GM12865 (cell line): ENCODE data around the gene TIMM13.
"Not testable (repeated sequence)": the region's sequence is repeated elsewhere in the genome, so short reads cannot be mapped to it uniquely, and the experiment has no call there.

Source experiments
- DNase-seq: peaks from one replicate; pipeline ENCODE4 v3.0.0; 2010; ENCODE audit warnings: low read depth
- H3K4me3 ChIP-seq: 2 replicates; pipeline ENCODE4 v1.5.1; 2011; ENCODE audit warnings: mild to moderate bottlenecking, low read depth, low read length, control low read depth
- CTCF ChIP-seq: IDR thresholded peaks from 2 replicates; pipeline ENCODE4 v1.5.1; 2011; ENCODE audit warnings: low read length, control low read depth, low read depth, inconsistent platforms; ENCODE audit not compliant: insufficient read depth; ENCODE audit errors: missing control alignments

The TIMM13 gene

GRCh38 chr19:2469102-2469914 lies 41.9 kb upstream of the TIMM13 start:
- peak; percentile 87 for DNase-seq

GRCh38 chr19:2468596-2468995 lies 41.2 kb upstream of the TIMM13 start:
- no peak overlapping the region for H3K4me3 ChIP-seq
- no peak for DNase-seq
- TF ChIP-seq CTCF: no peak

More at GRCh38 chr19:2469102-2469914, 41.9 kb upstream of the TIMM13 start:
- no peak overlapping the region for H3K4me3 ChIP-seq
- no peak for TF ChIP-seq CTCF

GRCh38 chr19:2464389-2464788 lies 37.0 kb upstream of the TIMM13 start:
- no peak for TF ChIP-seq CTCF
- DNase-seq: no peak
- no peak overlapping the region for H3K4me3 ChIP-seq

- DNase-seq, H3K4me3 ChIP-seq: not testable (repeated sequence)
Observed at GRCh38 chr19:2463694-2464093, 36.3 kb upstream of the TIMM13 start.

GRCh38 chr19:2462635-2463421 lies 35.4 kb upstream of the TIMM13 start:
- DNase-seq: no peak
- peak overlapping the region; percentile 64 for H3K4me3 ChIP-seq
- no peak for TF ChIP-seq CTCF

- peak overlapping the region; percentile 64 for H3K4me3 ChIP-seq
- DNase-seq: peak; percentile 83
- peak; percentile 29 for TF ChIP-seq CTCF
Observed at GRCh38 chr19:2461751-2462634, 34.6 kb upstream of the TIMM13 start.

- DNase-seq: no peak
- H3K4me3 ChIP-seq: no peak overlapping the region
- TF ChIP-seq CTCF: no peak
Observed at GRCh38 chr19:2460245-2460644, 32.9 kb upstream of the TIMM13 start.

GRCh38 chr19:2458776-2459175 lies 31.4 kb upstream of the TIMM13 start:
- not testable (repeated sequence) for DNase-seq, H3K4me3 ChIP-seq
